HFF-Myc (cell line): ENCODE data around the gene SPDYE16.
"Not testable (repeated sequence)": the region's sequence is repeated elsewhere in the genome, so short reads cannot be mapped to it uniquely, and the experiment has no call there.

Experiments used
- DNase-seq: peaks from one replicate; pipeline ENCODE4 v3.0.0-alpha.2; 2011; ENCODE audit warnings: low read depth; ENCODE audit errors: extremely low read depth
- H3K4me3 ChIP-seq: replicated peaks from 2 replicates; pipeline ENCODE4 v1.5.1; 2011; ENCODE audit warnings: low read depth, mild to moderate bottlenecking, control low read depth, low read length
- CTCF ChIP-seq: IDR thresholded peaks from 2 replicates; pipeline ENCODE4 v1.5.1; 2012; ENCODE audit warnings: mild to moderate bottlenecking, low read depth, low read length, control low read depth; ENCODE audit errors: missing control alignments

The SPDYE16 gene

GRCh38 chr7:76513817-76514799, 29.0 kb downstream of the SPDYE16 start:
- TF ChIP-seq CTCF = no peak
- no peak overlapping the region for H3K4me3 ChIP-seq
- DNase-seq = no peak

GRCh38 chr7:76512941-76513816, 29.9 kb downstream of the SPDYE16 start:
- TF ChIP-seq CTCF = peak; percentile 19
- DNase-seq = no peak
- H3K4me3 ChIP-seq = no peak overlapping the region

- not testable (repeated sequence) for H3K4me3 ChIP-seq, DNase-seq
Observed at GRCh38 chr7:76511911-76512885, 30.9 kb downstream of the SPDYE16 start.

- DNase-seq = not testable (repeated sequence)
Observed at GRCh38 chr7:76511200-76511910, 31.7 kb downstream of the SPDYE16 start.

GRCh38 chr7:76509931-76510877, 32.9 kb downstream of the SPDYE16 start, which contains the start of gene UPK3B:
Gene UPK3B (plus strand): TSS chr7:76510552. CDS start chr7:76510653, 101 bp downstream.
- no peak for TF ChIP-seq CTCF
- no peak within 1 kb of the TSS for H3K4me3 ChIP-seq
- no peak for DNase-seq

More at GRCh38 chr7:76511200-76511910, 31.7 kb downstream of the SPDYE16 start:
- H3K4me3 ChIP-seq = not testable (repeated sequence)

- no peak for TF ChIP-seq CTCF
- no peak for DNase-seq
- H3K4me3 ChIP-seq = no peak overlapping the region
Observed at GRCh38 chr7:76507723-76508406, 35.2 kb downstream of the SPDYE16 start.

- DNase-seq, H3K4me3 ChIP-seq: not testable (repeated sequence)
Observed at GRCh38 chr7:76506643-76507042, 36.5 kb downstream of the SPDYE16 start.
